Measurements from ENCODE around the gene RPS8. TPM values are rescaled to one million over a fixed set of nuclear protein-coding genes. Genes with fewer than 3 reads are reported as not detected.
A peak's percentile ranks its signal among the peaks of the same experiment; 100 is the strongest.

RPS8 gene
- total RNA-seq, 1 experiment from 2014 or later = 2,296 TPM

DNA sequence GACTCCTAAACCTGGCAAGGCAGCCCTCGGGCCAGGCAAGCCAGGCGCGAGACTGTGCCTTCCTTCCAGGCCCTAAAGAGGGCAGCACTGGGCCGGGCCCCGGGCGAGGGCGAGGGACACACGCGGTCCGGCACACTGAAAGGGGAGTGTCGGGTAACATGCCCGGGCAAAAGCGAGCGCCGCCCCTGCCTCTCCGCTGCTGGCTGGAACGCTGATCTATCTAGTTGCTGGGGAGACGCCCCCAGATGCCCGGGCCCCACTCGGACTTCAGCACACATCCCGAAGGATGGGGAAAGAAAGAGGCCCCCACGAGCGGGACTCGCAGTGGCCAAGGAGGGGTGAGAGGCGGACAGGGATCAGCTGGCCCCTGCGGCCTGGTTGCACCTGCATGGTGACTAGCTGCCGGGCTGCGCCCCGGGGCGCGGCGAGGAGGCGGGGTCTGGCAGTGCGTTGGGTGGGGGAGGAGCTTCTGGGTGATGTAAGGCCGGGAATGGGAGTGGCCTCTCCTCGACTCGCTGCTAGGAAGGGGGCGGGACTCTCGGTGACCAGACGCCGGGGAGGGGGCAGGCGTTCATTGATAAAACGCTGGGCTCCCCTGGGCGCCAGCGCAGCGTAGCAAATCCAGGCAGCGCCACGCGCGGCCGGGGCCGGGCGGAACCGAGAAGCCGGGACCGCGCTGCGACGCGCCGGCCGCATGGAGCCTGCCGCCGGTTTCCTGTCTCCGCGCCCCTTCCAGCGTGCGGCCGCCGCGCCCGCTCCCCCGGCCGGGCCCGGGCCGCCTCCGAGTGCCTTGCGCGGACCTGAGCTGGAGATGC is 24.6 kb downstream of the RPS8 start, which contains the start of gene PLK3:
PLK3 (plus strand) TSS at position 608 of the 815 bp plus-strand sequence; CDS start at position 695, 87 bp downstream.
- H3K9ac ChIP-seq (ENCODE audit: low read length) = peak within 1 kb of the TSS; percentile 98
- peaks cover 3 to 30% of the 10 kb centered on the region in 2 experiments; a peak in 3 of 4 replicates for H3K36me3 ChIP-seq (ENCODE audit: control insufficient read depth in 1 of 2, insufficient read depth in 2 of 2, low read length in 2 of 2)
- no peaks in the 10 kb centered on the region for H4K20me1 ChIP-seq (ENCODE audit: insufficient read depth)
- CTCF ChIA-PET = interaction anchor here (0.6 to 2.4 kb wide), 7 partner anchors 9 to 212 kb away, joined by 3 to 12 read pairs (median 8); partner anchors contain the start of genes BEST4, BTBD19, HECTD3 and UROD
- peak within 1 kb of the TSS; percentile 87 to 91 for H3K4me3 ChIP-seq (replicated peaks in 1 of 2; ENCODE audit: low read depth in 1 of 2, low read length in 2 of 2)
- POLR2A ChIA-PET = interaction anchor here (0.5 to 5.5 kb wide), 20 partner anchors 9 to 722 kb away, joined by 3 to 86 read pairs (median 5); partner anchors contain the start of genes BEST4, BTBD19, HECTD3 and PRDX1
- peak; percentile 96 for DNase-seq (ENCODE audit: low read depth, low spot score)
- TSS peak; percentile 88 for BruUV-seq (replicated peaks)
- no peaks in the 10 kb centered on the region for H3K27me3 ChIP-seq (ENCODE audit: insufficient read depth, low read length)
- H3K4me2 ChIP-seq (ENCODE audit: low read length) = peak within 1 kb of the TSS; percentile 93
- H3K27ac ChIP-seq (ENCODE audit: low read depth, low read length) = peak within 1 kb of the TSS; percentile 84
- peaks cover 19 to 71% of the 10 kb centered on the region in 2 experiments for H3K4me1 ChIP-seq (ENCODE audit: control insufficient read depth in 1 of 2, insufficient read depth in 2 of 2, low read length in 2 of 2)
- peaks cover 41% of the 10 kb centered on the region for H3K79me2 ChIP-seq (ENCODE audit: insufficient read depth, low read length)
- H2AFZ ChIP-seq (ENCODE audit: low read depth, low read length, poor library complexity, severe bottlenecking) = no peak within 1 kb of the TSS
- RAD21 ChIA-PET (ENCODE audit: low non-redundant PET in 1 of 2, low total read pairs in 2 of 2, uncharacterized antibody in 2 of 2, unreplicated experiment in 2 of 2) = interaction anchor here in 1 of 2 experiments (0.7 to 0.9 kb wide), 2 partner anchors 9 to 267 kb away, joined by 3 to 6 read pairs; no protein-coding TSS in a partner anchor
- H3K9me2 ChIP-seq (ENCODE audit: insufficient read depth) = no peaks in the 10 kb centered on the region
- intact Hi-C loops (cut with micrococcal nuclease) = no loop called here
- ATAC-seq = peak; percentile 86
- no peaks in the 10 kb centered on the region for H3K9me3 ChIP-seq (ENCODE audit: control insufficient read depth in 1 of 2, insufficient read depth in 1 of 2, low read depth in 1 of 2, low read length in 2 of 2)
- TF ChIP-seq, protein P1, sequence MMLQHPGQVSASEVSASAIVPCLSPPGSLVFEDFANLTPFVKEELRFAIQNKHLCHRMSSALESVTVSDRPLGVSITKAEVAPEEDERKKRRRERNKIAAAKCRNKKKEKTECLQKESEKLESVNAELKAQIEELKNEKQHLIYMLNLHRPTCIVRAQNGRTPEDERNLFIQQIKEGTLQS (IDR thresholded peaks at IDR 0.05) = no peak
- TF ChIP-seq SRF (IDR thresholded peaks at IDR 0.05; ENCODE audit: low read depth) (no peak), YY1 (IDR thresholded peaks at IDR 0.05; ENCODE audit: extremely low read depth, insufficient replicate concordance, low read depth, low read length) (peak; percentile 44), FOSL1 (IDR thresholded peaks at IDR 0.05; ENCODE audit: low read depth) (no peak), SIN3A (IDR thresholded peaks at IDR 0.05; ENCODE audit: low read depth) (no peak), RAD21 (IDR thresholded peaks at IDR 0.05; ENCODE audit: low read depth) (no peak), JUND (IDR thresholded peaks at IDR 0.05) (no peak), ZNF274 (IDR thresholded peaks at IDR 0.05; ENCODE audit: low read depth, low read length) (no peak), SP1 (IDR thresholded peaks at IDR 0.05; ENCODE audit: low read depth) (no peak), ELF1 (IDR thresholded peaks at IDR 0.05; ENCODE audit: borderline replicate concordance, low read depth) (no peak), POLR2AphosphoS5 (IDR thresholded peaks at IDR 0.05; ENCODE audit: low read depth, low read length) (peak; percentile 100), POLR2A (IDR thresholded peaks at IDR 0.05; ENCODE audit: borderline replicate concordance, extremely low read depth, insufficient read depth, insufficient read length) (peak; percentile 97), ZFX (IDR thresholded peaks at IDR 0.05) (peak; percentile 66; the same call in 1 of the 2 replicates), CBX3 (IDR thresholded peaks at IDR 0.05; ENCODE audit: low read depth) (no peak)
- TF ChIP-seq, protein P2, sequence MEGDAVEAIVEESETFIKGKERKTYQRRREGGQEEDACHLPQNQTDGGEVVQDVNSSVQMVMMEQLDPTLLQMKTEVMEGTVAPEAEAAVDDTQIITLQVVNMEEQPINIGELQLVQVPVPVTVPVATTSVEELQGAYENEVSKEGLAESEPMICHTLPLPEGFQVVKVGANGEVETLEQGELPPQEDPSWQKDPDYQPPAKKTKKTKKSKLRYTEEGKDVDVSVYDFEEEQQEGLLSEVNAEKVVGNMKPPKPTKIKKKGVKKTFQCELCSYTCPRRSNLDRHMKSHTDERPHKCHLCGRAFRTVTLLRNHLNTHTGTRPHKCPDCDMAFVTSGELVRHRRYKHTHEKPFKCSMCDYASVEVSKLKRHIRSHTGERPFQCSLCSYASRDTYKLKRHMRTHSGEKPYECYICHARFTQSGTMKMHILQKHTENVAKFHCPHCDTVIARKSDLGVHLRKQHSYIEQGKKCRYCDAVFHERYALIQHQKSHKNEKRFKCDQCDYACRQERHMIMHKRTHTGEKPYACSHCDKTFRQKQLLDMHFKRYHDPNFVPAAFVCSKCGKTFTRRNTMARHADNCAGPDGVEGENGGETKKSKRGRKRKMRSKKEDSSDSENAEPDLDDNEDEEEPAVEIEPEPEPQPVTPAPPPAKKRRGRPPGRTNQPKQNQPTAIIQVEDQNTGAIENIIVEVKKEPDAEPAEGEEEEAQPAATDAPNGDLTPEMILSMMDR (IDR thresholded peaks at IDR 0.05 in 2 of 3, conservative IDR thresholded peaks at IDR 0.05 in 1 of 3; ENCODE audit: borderline replicate concordance in 1 of 3, insufficient read depth in 1 of 3, low read depth in 2 of 3, low read length in 2 of 3) = peak in 2 of 3 experiments; percentile 81 to 91; a peak in 4 of 6 replicates
- TF ChIP-seq, protein P3, sequence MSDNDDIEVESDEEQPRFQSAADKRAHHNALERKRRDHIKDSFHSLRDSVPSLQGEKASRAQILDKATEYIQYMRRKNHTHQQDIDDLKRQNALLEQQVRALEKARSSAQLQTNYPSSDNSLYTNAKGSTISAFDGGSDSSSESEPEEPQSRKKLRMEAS (IDR thresholded peaks at IDR 0.05) = no peak
- TF ChIP-seq, protein P4, sequence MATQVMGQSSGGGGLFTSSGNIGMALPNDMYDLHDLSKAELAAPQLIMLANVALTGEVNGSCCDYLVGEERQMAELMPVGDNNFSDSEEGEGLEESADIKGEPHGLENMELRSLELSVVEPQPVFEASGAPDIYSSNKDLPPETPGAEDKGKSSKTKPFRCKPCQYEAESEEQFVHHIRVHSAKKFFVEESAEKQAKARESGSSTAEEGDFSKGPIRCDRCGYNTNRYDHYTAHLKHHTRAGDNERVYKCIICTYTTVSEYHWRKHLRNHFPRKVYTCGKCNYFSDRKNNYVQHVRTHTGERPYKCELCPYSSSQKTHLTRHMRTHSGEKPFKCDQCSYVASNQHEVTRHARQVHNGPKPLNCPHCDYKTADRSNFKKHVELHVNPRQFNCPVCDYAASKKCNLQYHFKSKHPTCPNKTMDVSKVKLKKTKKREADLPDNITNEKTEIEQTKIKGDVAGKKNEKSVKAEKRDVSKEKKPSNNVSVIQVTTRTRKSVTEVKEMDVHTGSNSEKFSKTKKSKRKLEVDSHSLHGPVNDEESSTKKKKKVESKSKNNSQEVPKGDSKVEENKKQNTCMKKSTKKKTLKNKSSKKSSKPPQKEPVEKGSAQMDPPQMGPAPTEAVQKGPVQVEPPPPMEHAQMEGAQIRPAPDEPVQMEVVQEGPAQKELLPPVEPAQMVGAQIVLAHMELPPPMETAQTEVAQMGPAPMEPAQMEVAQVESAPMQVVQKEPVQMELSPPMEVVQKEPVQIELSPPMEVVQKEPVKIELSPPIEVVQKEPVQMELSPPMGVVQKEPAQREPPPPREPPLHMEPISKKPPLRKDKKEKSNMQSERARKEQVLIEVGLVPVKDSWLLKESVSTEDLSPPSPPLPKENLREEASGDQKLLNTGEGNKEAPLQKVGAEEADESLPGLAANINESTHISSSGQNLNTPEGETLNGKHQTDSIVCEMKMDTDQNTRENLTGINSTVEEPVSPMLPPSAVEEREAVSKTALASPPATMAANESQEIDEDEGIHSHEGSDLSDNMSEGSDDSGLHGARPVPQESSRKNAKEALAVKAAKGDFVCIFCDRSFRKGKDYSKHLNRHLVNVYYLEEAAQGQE (IDR thresholded peaks at IDR 0.05; ENCODE audit: low read depth) = no peak
- TF ChIP-seq, protein P5, sequence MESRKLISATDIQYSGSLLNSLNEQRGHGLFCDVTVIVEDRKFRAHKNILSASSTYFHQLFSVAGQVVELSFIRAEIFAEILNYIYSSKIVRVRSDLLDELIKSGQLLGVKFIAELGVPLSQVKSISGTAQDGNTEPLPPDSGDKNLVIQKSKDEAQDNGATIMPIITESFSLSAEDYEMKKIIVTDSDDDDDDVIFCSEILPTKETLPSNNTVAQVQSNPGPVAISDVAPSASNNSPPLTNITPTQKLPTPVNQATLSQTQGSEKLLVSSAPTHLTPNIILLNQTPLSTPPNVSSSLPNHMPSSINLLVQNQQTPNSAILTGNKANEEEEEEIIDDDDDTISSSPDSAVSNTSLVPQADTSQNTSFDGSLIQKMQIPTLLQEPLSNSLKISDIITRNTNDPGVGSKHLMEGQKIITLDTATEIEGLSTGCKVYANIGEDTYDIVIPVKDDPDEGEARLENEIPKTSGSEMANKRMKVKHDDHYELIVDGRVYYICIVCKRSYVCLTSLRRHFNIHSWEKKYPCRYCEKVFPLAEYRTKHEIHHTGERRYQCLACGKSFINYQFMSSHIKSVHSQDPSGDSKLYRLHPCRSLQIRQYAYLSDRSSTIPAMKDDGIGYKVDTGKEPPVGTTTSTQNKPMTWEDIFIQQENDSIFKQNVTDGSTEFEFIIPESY (IDR thresholded peaks at IDR 0.05; ENCODE audit: extremely low read depth, insufficient replicate concordance, low read length) = no peak

Measured in HCT116 (cell line).